Measurements from ENCODE around the gene RYK. TPM values are rescaled to one million over a fixed set of nuclear protein-coding genes. Genes with fewer than 3 reads are reported as not detected.

RYK gene
- total RNA-seq, 1 donor from 2014 or later, result 134 TPM

DNA sequence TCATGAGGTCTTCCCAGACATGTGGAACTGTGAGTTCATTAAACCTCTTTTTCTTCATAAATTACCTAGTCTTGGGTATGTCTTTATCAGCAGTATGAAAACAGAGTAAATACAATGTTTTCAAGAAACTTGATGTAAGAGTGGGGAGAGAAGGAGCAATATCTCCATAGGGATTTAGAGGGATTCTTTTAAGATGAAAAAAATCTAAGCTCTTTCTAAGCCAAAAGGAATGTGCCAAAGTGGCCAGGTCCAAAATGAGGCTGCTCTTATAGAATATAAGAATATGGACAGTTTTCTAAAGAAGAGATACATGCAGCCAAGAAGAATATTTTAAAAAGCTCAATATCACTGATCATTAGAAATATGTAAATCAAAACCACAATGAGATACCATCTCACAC lies 23.9 kb upstream of the RYK start:
- Histone ChIP-seq H3K36me3 (no peaks in the 10 kb centered on the region), H3K4me2 (no peak overlapping the region), H3K4me3 (no peak overlapping the region), H3K79me2 (ENCODE audit: low read depth) (no peaks in the 10 kb centered on the region), H3K9ac (no peak overlapping the region), H3K9me3 (ENCODE audit: low read depth) (no peaks in the 10 kb centered on the region), H3F3A (ENCODE audit: low read depth) (no peaks in the 10 kb centered on the region), H3K27me3 (no peaks in the 10 kb centered on the region), H2AFZ (replicated peaks) (no peak overlapping the region), H3K27ac (no peak overlapping the region), H4K20me1 (ENCODE audit: low read depth) (no peaks in the 10 kb centered on the region), H3K4me1 (no peaks in the 10 kb centered on the region)
- Mint-ChIP-seq H3K4me3 (no peak overlapping the region), H3K4me1 (no peaks in the 10 kb centered on the region), H3K36me3 (no peaks in the 10 kb centered on the region), H3K9me3 (no peaks in the 10 kb centered on the region), H3K27me3 (ENCODE audit: insufficient read depth, low read depth) (peaks cover 3% of the 10 kb centered on the region), H3K27ac (no peak overlapping the region)
- TF ChIP-seq, protein P1, sequence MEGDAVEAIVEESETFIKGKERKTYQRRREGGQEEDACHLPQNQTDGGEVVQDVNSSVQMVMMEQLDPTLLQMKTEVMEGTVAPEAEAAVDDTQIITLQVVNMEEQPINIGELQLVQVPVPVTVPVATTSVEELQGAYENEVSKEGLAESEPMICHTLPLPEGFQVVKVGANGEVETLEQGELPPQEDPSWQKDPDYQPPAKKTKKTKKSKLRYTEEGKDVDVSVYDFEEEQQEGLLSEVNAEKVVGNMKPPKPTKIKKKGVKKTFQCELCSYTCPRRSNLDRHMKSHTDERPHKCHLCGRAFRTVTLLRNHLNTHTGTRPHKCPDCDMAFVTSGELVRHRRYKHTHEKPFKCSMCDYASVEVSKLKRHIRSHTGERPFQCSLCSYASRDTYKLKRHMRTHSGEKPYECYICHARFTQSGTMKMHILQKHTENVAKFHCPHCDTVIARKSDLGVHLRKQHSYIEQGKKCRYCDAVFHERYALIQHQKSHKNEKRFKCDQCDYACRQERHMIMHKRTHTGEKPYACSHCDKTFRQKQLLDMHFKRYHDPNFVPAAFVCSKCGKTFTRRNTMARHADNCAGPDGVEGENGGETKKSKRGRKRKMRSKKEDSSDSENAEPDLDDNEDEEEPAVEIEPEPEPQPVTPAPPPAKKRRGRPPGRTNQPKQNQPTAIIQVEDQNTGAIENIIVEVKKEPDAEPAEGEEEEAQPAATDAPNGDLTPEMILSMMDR (IDR thresholded peaks at IDR 0.05), result no peak
- TF ChIP-seq EZH2phosphoT487 (IDR thresholded peaks at IDR 0.05) (no peak), EZH2 (IDR thresholded peaks at IDR 0.05) (no peak)
- no peak for DNase-seq (ENCODE audit: low spot score)

DNA sequence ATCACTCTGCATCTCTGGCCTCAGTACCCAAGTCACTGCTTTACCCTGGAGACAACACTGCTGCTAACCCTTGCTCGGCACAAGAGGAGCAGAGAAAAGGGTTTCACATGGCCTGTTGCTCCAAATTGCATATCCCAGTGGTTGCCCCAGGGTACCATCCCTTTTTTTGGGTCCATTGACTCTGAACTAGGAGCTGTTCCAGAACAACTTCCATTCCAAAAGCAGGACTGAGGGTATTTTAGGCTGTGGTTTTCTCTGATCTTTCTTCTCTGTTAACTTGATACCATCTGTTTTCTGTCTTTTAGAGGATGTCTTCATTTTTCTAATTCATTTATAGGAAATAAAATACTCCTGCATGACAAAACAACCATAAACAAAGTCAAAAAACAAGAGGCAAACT lies 17.3 kb upstream of the RYK start:
- no peaks in the 10 kb centered on the region for H3K27me3 Mint-ChIP-seq (ENCODE audit: insufficient read depth, low read depth)
- no peak overlapping the region for H3K9ac ChIP-seq
- H3K4me3 ChIP-seq, result no peak overlapping the region
- peaks cover 4% of the 10 kb centered on the region for H3K9me3 Mint-ChIP-seq
- H3K4me2 ChIP-seq, result no peak overlapping the region
- H3K4me3 Mint-ChIP-seq, result no peak overlapping the region
- H2AFZ ChIP-seq (replicated peaks), result no peak overlapping the region
- no peaks in the 10 kb centered on the region for H3K36me3 Mint-ChIP-seq
- H3K4me1 ChIP-seq, result no peaks in the 10 kb centered on the region
- no peak for DNase-seq (ENCODE audit: low spot score)
- no peak overlapping the region for H3K27ac Mint-ChIP-seq
- TF ChIP-seq, protein P1 (IDR thresholded peaks at IDR 0.05), result no peak
- TF ChIP-seq EZH2phosphoT487 (IDR thresholded peaks at IDR 0.05) (no peak), EZH2 (IDR thresholded peaks at IDR 0.05) (no peak)
- no peaks in the 10 kb centered on the region for H3K9me3 ChIP-seq (ENCODE audit: low read depth)
- H3K27ac ChIP-seq, result no peak overlapping the region
- no peaks in the 10 kb centered on the region for H3F3A ChIP-seq (ENCODE audit: low read depth)
- no peaks in the 10 kb centered on the region for H3K79me2 ChIP-seq (ENCODE audit: low read depth)
- no peaks in the 10 kb centered on the region for H4K20me1 ChIP-seq (ENCODE audit: low read depth)
- H3K36me3 ChIP-seq, result no peaks in the 10 kb centered on the region
- H3K27me3 ChIP-seq, result no peaks in the 10 kb centered on the region
- H3K4me1 Mint-ChIP-seq, result no peaks in the 10 kb centered on the region

GRCh38 chr3:134260987-134261386 lies 10.3 kb upstream of the RYK start:
- Histone ChIP-seq H2AFZ (replicated peaks) (no peak overlapping the region), H3K4me3 (no peak overlapping the region), H3K79me2 (ENCODE audit: low read depth) (no peaks in the 10 kb centered on the region), H3K9me3 (ENCODE audit: low read depth) (no peaks in the 10 kb centered on the region), H4K20me1 (ENCODE audit: low read depth) (no peaks in the 10 kb centered on the region), H3K27ac (no peak overlapping the region), H3K9ac (no peak overlapping the region), H3F3A (ENCODE audit: low read depth) (peaks cover 4% of the 10 kb centered on the region), H3K4me2 (peak overlapping the region; percentile 16), H3K27me3 (no peaks in the 10 kb centered on the region), H3K4me1 (peaks cover 13% of the 10 kb centered on the region), H3K36me3 (no peaks in the 10 kb centered on the region)
- H3K36me3 Mint-ChIP-seq, result no peaks in the 10 kb centered on the region
- peaks cover 17% of the 10 kb centered on the region for H3K4me1 Mint-ChIP-seq
- no peak overlapping the region for H3K27ac Mint-ChIP-seq
- DNase-seq (ENCODE audit: low spot score), result no peak
- peaks cover 7% of the 10 kb centered on the region for H3K9me3 Mint-ChIP-seq
- no peaks in the 10 kb centered on the region for H3K27me3 Mint-ChIP-seq (ENCODE audit: insufficient read depth, low read depth)
- no peak for TF ChIP-seq EZH2 (IDR thresholded peaks at IDR 0.05)
- TF ChIP-seq, protein P1 (IDR thresholded peaks at IDR 0.05), result no peak
- no peak for TF ChIP-seq EZH2phosphoT487 (IDR thresholded peaks at IDR 0.05)
- H3K4me3 Mint-ChIP-seq, result no peak overlapping the region
